NCI-H2107 treated with DMSO at 0.1 percent for 48 hours (cell line): ENCODE results near the gene PRKCE.

ENCODE experiments used
- DNase-seq: peaks from one replicate; lab custom pipeline; 2025; ENCODE audit not compliant: unreplicated experiment; lab: John Stamatoyannopoulos, UW

The PRKCE gene

DNA sequence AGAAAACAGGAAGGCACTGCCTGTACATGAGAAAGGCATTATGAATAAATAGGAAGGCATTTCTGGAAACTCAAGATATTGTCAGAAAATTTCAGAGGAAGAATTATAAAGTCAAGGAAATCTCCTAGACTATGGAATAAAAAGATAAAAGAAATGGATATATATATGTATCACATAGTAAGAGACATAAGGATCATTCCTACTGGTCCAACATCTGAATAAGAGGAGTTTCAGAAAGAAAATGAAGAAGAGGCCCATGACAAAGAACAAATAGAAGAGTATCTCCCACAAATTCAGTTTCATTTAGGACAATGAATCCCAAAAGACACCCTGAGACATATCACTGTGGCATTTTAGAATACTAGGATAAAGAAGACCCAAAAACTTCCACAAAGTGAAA is 178.8 kb downstream of the PRKCE start:
- DNase-seq: no peak

DNA sequence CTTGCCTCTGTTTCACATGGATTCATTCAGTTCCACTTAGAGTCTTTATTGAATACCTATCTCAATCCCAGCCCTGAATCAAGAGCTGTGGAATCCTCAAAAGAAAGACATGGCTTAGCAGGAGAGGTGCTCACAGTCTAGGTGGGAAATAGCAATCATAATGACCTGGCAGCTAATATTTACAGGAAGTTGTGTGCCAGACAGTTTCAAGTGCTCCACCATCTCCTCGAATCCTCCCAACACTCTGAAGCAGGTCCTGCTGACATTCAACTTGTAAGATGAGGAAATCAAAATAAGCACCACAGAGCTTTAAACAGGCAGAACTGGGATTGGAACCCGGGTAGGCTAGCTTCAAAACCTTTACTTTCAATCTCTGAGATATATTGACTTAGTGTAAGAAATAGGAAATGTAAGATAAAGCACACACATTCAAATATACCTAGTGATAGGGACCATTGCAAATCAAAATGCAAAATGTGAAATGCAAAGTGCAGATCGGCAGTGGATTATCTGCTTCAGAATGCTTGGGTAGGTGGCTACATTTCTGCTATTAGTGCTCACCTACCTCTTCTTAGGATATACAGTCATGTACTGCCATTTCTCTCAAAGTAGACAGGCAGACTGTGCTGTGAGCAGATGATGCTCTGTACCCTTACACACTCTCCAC is 182.0 kb downstream of the PRKCE start:
- DNase-seq: no peak

DNA sequence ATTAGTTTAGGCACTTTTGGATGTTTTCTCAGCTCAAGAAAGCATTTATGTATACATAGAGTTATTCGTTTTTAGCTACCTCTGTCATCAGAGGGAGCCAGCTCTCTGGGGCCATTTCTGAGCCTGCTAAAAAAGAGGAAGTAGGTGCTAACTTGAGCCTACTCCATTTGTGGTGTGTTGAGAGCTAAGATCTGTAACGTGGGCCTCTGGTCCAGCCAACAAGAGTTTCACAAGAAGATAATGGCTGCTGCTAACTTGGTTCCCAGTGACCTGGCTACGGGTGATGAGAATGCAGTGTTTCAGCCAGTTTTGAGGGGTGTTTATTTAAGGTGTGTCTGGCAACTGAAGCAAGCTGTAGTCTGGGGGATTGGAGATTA is 182.5 kb downstream of the PRKCE start:
- DNase-seq: no peak

DNA sequence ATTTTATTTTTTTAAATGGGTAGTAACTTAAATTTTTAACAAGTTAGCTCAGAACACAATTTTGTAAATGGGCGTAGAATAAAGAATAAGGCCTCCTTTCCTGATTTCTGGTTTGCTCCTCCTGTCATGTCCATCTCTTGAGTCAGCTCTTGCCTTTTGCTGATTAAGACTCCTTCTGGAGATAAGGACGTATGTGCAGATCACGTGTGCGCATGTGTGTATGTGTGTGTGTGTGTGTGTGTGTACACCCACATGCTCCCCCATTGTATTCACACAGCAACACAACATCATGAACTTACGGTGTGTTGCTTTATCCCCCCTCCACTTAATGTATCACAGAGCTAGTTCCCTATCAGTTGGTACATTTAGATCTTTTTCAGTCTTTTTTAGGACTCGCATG is 182.9 kb downstream of the PRKCE start:
- no peak for DNase-seq

DNA sequence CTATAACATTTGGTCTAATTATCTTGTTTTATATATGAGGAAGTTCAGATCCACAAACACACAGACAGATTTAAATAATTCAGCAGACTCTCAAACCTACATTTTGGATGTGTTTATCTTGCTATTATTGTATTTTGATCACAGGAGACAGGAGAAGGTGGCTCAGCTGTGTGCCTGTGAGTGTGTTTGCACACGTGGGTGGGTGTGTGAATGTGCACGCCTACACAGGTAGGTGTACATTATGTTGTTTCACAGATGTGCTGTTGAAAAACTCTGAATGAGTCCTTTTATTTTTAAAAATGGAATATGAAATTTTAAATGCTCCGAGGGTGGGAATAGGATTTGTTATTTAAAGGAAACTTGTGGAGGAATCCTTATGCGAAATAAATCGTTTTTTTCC is 183.4 kb downstream of the PRKCE start:
- no peak for DNase-seq

DNA sequence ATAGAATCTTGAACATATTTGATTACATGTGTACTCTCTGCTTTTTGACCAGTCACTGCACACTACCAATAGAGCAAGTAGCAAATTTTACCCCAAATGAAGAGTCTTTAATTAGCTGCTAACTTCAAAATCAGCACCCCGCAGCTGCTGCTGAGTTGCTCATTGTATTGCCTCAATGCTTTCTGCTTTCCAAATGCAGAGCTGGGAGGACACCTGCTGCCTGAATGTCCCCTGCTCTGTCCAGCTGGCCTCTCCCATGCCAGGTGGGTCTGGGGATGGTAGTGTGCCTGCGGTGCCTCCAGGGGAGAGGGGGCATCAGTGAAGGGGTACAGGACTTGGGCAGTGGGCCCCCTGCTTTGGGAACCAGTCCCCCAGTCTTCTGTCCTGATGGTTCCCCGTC is 184.8 kb downstream of the PRKCE start:
- DNase-seq: peak; percentile 31

DNA sequence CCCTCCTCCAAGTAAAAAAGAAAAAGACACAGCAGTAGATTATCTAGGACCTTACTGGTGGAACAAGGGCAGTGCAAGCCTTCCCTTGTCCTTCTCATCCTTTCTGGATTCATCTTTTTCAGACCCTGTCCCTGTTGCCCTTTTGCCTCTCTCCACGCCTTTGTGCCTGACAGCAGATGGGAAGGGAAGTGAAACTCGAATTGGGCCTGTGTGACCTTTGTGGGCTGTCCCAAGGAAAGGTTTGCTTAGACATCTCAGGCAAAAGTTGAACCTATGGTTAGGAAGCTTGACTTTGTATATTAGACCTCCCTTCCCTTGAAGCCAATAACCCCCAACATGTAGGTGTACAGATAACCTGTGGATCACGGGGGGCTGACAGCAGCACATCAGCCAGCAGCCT is 185.3 kb downstream of the PRKCE start:
- DNase-seq: no peak

DNA sequence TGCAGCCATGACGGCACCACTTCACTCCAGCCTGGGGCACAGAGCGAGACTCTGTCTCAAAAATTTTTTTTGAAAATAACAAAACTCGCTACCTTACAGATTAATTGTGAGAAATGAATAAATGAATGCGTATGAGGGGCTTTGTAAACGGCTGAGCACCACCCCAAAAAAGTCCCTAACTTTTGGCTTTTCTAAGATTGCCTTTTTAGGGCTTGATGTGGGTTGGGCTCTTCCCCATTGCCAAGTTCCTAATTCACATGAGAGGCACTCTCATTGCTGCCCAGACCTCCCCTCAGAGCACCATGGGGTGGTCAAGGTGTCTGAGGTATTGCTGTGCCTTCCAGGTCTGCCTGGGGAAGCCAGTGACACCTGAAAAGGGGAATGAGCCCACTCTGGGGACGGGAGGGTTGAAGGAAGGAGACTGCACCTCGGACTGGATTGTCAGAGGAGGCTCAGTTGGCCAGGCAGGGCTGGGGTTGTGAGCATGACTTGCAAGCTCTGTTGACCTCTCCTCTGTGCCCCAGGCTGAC is 186.4 kb downstream of the PRKCE start:
- DNase-seq: no peak

DNA sequence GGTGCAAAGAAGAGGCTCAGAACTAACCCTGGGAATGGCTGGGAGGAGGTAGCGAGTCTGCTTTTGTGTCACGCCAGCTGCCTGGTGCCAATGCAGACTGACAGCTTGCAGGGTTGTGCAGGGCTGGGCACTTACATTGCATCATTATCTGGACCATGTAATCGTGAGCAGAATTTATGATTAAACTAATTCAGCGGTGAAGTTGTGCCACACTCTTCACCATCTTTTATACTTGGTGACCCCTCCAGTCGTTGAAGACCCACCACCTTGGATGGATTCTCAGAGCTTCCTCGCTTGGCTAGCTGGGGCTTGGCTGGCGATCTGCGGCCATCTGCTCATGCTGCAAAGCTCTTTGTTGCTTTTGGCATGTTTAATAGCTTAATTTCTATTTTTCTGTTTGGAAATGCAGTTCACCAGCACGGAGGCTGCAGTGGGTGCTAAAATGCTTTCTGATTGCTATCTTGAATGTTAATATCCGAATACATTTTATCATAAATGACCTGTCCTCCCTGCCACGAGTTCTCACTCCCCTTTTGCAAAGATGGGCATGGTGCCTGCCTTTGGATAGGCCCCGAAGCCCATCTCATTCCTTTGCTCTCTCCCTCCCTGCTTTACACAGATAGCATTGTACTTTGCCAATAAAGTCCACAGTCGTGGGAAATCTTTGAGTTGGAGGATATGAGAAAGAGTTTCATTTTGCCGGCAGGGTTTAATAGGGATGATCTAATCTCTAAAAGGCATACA is 188.2 kb downstream of the PRKCE start:
- DNase-seq: peak; percentile 66

DNA sequence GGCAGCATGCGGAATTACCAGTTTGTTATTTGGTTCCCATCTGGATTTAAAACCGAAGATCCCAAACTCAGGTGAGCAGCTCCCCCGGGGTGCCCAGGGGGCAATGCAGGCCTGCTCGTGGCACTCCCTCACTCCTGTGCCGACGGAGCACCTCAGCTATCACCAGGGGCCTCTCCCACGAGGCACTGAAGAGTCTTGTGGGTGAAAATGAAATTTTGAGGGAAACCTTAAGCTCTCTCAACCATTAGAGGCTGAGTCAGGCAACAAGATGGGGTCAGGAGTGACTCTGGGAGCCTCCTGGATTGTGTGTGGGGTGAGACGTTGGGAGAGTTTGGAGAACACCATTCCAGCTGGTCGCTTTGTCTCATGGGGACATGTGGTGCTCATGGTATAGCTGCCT is 189.0 kb downstream of the PRKCE start:
- DNase-seq: no peak

DNA sequence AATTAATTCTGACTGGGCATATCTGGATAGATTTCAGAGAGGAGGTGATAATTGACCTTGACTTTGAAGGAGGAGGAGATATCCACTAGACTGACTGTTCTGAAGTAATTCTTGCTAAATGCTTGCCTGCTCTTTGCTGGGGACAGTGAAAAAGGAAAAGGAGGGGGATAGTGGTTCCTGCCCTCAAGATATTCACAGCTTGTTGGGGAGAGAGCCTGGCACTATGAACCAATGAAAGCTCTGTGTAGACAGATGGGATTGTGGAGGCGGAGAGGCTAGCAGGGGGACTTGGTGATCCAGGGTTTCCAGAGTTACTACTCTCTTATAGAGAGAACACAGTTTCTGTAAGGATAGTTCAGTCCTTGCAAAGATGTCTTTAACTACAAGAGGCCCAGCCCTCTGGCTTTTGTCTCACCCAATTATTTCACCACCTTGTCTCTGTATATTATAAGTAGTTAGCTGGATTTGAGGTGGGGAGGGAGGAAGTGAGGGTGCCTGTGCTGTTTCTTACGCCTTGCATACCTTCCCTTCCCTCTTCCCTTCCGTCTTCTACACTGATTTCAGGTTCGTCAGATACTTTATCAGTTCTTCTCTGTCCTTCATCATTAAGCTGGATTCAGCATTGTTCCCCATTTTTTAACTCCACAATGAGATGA is 190.4 kb downstream of the PRKCE start:
- DNase-seq: no peak

DNA sequence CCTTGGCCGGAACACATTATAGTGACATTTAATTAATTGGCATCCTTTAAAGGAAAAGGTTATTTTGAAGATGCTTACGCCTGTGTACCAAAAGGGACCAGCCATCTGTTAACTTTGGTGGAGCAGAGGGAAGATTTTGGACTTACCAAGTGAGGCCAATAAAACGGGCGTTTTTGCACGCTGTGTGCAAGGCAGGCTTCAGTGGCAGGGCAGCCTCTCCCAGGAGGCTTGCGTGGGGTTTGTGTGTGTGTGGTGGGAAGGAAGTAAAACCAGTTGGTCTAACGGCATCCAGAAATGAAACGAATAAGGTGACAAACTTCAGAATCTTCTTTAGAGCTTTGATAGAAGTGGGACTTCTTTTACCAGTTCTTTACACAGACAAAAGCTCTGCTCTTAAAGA is 191.7 kb downstream of the PRKCE start:
- DNase-seq: no peak

DNA sequence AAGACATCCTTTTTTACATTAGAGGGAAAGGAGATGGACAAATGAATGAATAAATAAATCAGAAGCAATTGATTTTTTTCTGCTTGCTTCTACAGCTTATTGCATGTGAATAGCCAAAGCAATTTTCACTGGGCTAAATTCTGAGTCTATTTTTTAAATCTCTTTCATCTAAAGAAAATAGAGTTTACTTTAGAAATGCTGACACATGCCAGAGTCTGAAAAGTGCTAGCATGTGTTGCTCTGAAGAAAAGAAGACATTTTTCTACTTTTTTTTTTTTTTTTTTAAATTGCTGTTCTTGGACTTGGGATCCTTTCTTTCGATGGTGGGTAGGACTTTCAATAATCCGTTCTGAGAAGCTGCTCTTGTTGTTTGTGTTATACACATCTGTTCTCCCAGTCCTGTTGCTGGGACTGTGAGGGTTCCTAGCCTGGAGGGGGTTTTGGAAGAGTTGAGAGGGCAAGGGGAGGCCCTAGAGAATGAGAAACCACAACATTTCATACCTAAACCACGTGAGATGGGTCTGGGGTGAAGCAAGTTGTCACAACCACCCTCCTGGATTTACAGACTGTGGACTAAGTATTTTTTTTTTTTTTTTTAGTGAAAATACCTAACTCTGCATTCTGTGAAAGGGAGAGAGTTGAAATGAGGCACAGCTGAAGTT is 193.5 kb downstream of the PRKCE start:
- DNase-seq: no peak

DNA sequence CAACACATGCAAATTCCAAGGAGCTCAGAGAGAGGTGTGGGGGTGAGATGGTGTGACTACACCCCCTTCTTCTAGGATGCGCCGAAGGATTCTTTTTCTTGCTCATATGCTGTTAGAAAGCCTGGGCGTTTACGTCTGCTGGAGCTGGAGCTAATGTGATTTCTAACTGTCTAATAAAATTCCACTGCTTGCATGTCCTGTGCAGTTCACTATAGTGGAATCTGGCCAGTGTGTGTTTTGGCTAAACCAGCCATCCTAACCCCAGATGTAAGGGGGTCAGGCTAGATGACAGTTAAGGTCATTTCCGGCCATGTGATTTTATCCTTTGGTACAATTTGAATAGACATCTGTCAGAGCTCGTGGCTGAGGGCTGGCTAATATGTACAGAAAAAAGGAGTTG is 194.1 kb downstream of the PRKCE start:
- no peak for DNase-seq

DNA sequence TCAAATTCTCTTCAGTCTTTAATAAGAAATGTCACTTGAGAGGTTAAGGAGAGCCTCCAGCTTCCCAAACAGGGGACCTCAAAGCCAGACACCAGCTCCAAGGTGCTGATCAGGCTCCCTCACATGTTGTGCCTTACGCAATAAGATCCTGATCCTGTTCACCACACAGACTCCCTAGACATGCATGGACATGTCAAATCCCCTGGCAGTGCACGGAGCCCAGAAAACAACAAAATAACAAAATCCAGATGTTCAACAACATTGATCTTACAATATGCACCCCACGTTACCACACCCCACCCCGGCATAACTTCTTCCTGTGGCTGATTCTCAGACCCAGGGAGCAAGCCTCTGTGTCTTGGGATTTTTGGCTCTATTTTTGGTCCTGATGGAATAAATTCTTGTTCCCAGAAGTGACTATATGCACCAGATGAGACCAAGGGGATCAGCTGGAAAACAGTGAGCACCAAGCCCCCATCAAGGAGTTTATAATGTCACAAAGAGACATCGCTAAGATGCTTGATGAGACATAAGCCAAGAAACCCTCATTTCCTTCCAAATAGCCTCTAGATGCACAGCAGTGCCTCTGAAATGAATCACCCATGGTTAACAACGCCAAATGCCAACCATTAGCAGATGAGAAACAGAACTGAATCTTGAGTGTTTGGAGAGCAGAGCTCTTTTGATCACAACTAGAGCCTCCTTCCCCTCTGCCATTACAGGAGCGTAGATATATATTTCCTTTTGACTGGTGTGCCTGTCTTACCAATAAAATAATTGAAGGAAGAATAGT is 198.2 kb downstream of the PRKCE start:
- DNase-seq: no peak

DNA sequence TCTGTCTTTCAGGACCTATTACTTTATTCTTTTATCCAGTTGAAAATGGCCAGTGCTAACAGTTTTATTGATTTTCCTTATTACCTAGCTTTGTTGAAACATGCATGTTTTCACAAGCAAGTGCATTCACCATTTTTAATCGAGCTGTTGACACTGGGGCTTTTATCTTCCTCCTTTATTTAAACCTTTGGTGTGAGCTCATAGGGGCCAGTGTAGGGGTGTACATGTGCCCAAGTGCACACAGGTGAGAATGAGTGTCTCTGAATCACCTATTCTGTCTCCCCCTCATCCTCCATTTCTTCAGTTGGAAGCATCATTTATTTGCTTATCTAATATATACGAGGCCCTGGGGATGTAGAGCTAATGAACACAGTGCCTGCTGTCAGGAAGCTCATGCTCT is 199.1 kb downstream of the PRKCE start:
- peak; percentile 16 for DNase-seq

DNA sequence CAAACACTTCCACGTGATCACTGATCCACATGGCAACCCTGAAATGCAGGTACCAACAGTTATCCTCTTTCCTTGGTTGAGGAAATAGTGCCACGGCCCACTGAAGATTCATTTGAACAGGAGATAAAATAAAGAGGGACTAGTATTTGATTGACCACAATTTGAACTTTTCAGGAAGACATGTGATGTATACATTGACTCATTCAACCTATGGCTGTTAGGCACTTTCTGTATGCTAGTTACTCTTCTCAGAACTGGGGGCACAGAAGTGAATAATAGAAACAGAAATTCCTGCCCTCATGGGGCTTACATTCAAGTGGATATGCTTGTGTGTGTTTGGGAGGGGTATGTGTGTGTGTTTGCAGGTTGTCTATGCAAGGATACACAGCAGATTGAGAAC is 199.6 kb downstream of the PRKCE start:
- DNase-seq: no peak

DNA sequence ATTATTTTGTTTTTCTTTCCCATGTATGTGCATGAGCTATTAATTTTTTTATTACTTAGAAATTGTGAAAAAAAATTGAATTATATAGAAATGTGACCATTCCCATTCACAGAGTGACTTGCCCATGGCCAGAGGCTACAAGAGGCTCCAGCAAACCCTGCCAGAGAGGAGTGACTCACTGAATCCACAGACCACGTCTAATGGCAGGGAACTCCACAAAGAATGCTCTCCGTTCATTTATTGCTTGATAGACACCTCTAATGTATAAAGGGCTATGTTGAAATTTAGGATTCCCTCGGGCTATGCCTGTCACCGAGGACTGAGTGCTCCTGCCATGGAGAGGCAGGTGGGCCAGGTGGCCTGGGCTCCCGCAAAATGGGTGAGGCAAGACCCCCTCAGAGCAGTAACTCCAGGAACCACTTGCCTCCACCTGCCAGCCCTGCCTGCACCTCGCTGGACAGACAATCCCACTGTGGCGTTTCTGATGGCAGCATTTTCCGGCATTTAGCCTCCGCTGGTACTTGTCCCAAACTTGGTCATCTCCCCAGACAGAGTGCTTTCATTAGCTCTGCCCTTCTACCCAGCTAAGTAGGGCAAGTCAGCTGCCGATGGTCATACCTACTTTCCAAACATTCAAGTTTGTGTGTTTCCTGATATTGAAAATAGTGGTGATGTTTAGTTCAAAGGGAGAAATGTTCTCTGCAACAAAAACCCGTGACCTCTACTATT is 200.3 kb downstream of the PRKCE start:
- peak; percentile 43 for DNase-seq

DNA sequence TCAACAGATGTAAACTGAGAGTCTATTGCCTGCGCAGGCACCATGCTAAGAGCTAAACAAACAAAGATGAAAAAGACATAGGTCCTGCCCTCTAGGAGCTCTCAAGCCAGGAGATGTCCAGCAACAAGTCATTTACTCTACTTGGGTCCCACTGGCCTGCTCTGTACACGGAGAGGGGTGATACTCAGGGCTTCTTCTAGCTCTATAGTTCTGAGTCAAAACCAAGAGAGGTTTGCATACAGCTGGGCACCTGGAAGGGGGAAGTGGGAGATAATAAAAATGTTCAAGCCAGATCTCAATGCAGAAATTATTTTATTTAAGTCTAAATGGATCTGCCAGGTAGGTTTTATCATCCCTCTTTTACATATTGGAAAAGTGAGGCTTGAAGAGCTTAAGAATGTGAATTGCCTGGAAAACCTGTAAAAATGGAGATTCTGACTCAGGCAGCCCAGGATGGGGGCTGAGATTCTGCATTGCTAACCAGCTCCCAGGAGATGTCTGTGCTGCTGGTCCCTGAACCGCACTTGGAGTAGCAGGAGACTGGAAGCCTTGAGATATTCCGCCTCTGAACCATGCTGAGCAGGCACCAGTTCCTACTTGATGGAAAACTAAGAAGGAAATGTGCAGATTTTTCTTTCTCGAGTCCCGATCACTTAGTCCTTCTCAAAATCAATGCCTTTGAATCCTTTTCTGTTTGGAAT is 201.1 kb downstream of the PRKCE start:
- no peak for DNase-seq

DNA sequence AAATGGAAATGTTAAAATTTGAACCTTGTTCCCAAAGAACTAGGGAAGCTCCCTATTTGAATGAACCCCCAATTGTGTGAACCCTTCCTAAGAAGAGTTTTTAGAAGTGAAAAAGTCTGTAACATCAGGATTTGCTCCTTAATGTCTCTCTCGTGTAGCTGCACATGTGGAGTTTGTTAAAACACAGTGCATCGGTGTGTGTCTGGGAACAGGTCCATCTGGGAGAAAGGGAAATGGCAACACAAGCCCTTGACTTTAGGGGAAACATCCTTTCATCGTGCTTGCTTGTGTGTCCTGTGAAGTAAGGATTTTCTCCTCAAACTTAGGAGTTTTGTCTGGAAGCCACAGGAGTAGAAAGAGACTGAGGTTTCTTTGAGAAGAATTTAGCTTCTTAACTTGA is 203.9 kb downstream of the PRKCE start:
- no peak for DNase-seq
